Measurements from ENCODE around the gene SMYD4. TPM values are rescaled to one million over a fixed set of nuclear protein-coding genes. Genes with fewer than 3 reads are reported as not detected.

The SMYD4 gene
- total and polyA plus RNA-seq, 10 of the 15 experiments (the other 5 are each of a cell fraction or from before 2014, with no cell fraction given), result 2.1 to 18.8 (median 13.7) TPM

DNA sequence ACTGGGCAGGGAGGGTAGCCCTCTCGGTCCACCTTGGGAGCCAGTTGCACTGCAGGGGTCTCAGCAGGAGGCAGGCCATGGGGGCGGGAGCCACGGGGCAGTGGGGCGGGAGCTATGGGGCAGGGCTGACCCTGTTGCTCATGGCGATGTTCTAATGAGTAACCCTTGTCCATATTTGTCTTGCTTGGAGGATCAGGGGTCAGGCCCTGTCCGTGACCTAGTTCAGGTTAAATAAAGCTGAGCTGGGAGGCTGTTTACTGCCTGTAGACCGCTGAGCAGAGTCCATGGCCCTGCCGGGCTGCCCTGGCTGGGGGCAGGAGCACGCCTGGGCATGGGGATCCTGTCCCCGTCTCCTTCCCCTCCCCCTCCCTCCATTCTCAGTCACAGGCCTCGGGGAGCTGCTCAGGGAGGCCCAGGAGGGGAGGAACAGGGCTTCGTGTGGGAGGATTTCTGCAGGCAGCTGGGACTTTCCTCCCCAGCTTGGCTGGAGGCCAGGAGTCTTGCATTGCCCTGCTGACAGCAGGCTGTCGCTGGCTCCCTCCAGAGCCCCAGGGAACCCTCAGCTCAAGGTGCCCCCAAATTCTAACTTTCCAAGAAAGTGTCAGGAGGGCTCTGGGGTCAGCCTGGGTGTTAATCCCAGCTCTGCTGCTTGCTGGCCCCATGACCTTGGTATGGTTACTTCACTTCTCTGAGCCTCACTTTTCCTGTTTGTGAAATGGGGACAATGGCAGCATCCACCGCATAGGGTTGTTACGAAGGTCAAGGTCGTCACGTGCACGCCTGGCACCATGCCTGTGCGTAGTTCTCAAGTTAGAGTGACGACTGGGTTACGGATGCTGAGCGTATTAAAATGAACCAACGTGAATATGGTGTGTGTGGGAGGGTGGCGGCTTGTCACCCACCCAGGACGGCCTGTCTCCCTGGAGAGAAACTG is 93.1 kb downstream of the SMYD4 start:
- Histone ChIP-seq H4K20me1 (ENCODE audit: control insufficient read depth, insufficient read depth) (no peaks in the 10 kb centered on the region), H3K27ac (ENCODE audit: control insufficient read depth, insufficient read depth) (peak overlapping the region; percentile 74), H3K4me1 (ENCODE audit: control insufficient read depth, insufficient read depth, low read length) (peaks cover 22% of the 10 kb centered on the region), H3K4me2 (ENCODE audit: control insufficient read depth, insufficient read depth) (peak overlapping the region; percentile 41), H3K4me3 (peak overlapping the region; percentile 26; the same call in 1 of the 2 replicates), H3K36me3 (ENCODE audit: control insufficient read depth in 2 of 2, insufficient read depth in 2 of 2, low read length in 1 of 2) (no peaks in the 10 kb centered on the region; a peak in 1 of 4 replicates), H3K27me3 (replicated peaks in 1 of 2; ENCODE audit: control insufficient read depth in 2 of 2, insufficient read depth in 2 of 2, low read length in 1 of 2) (no peaks in the 10 kb centered on the region), H3K9me3 (replicated peaks; ENCODE audit: control insufficient read depth, insufficient read depth, low read length) (no peaks in the 10 kb centered on the region), H3K9ac (ENCODE audit: control insufficient read depth, insufficient read depth, low read length) (peak overlapping the region; percentile 41), H2AFZ (ENCODE audit: control insufficient read depth, low read depth, low read length) (no peak overlapping the region; the same call in 1 of the 2 replicates), H3K79me2 (ENCODE audit: control insufficient read depth, insufficient read depth, low read length) (no peaks in the 10 kb centered on the region)
- peak; percentile 54 for FAIRE-seq
- no peak for DNase-seq (ENCODE audit: low read depth, low spot score)
- WGBS (ENCODE audit: insufficient coverage, insufficient replicate concordance, low lambda C conversion rate, missing lambda C conversion rate), result 58% methylated on average over 22 of the region's 25 CpGs
- ChIA-PET RAD21 (ENCODE audit: unreplicated experiment) (interaction anchor here (0.6 to 2.2 kb wide), 11 partner anchors 15 to 302 kb away, joined by 3 to 24 read pairs (median 3); partner anchors contain the start of gene WDR81), CTCF (interaction anchor here (0.7 to 1.9 kb wide), 8 partner anchors 12 to 554 kb away, joined by 3 to 13 read pairs (median 3); partner anchors contain the start of genes RPA1, SMYD4 and WDR81), POLR2A (interaction anchor here (0.6 to 2.7 kb wide), 9 partner anchors 10 to 87 kb away, joined by 3 to 16 read pairs (median 4); partner anchors contain the start of genes RILP and WDR81), SMC1A (ENCODE audit: uncharacterized antibody, unreplicated experiment) (interaction anchor here (0.6 to 2.1 kb wide), 12 partner anchors 10 to 129 kb away, joined by 3 to 15 read pairs (median 4); partner anchors contain the start of genes SERPINF1 and WDR81)
- no TSS peak for BruUV-seq (replicated peaks)
- intact Hi-C loops (cut with micrococcal nuclease; ENCODE audit: unreplicated experiment) (no loop called here), in situ Hi-C loops (cut with MboI) (no loop called here)
- peak; percentile 92 for ATAC-seq
- TF ChIP-seq CBFB (IDR thresholded peaks at IDR 0.05; ENCODE audit: low read depth), result no peak
- peak; percentile 88 for TF ChIP-seq IKZF1 (conservative IDR thresholded peaks at IDR 0.05)
- TF ChIP-seq, protein P1, sequence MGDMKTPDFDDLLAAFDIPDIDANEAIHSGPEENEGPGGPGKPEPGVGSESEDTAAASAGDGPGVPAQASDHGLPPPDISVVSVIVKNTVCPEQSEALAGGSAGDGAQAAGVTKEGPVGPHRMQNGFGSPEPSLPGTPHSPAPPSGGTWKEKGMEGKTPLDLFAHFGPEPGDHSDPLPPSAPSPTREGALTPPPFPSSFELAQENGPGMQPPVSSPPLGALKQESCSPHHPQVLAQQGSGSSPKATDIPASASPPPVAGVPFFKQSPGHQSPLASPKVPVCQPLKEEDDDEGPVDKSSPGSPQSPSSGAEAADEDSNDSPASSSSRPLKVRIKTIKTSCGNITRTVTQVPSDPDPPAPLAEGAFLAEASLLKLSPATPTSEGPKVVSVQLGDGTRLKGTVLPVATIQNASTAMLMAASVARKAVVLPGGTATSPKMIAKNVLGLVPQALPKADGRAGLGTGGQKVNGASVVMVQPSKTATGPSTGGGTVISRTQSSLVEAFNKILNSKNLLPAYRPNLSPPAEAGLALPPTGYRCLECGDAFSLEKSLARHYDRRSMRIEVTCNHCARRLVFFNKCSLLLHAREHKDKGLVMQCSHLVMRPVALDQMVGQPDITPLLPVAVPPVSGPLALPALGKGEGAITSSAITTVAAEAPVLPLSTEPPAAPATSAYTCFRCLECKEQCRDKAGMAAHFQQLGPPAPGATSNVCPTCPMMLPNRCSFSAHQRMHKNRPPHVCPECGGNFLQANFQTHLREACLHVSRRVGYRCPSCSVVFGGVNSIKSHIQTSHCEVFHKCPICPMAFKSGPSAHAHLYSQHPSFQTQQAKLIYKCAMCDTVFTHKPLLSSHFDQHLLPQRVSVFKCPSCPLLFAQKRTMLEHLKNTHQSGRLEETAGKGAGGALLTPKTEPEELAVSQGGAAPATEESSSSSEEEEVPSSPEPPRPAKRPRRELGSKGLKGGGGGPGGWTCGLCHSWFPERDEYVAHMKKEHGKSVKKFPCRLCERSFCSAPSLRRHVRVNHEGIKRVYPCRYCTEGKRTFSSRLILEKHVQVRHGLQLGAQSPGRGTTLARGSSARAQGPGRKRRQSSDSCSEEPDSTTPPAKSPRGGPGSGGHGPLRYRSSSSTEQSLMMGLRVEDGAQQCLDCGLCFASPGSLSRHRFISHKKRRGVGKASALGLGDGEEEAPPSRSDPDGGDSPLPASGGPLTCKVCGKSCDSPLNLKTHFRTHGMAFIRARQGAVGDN (IDR thresholded peaks at IDR 0.05), result peak; percentile 81
- no peak for TF ChIP-seq CBX5 (IDR thresholded peaks at IDR 0.05; ENCODE audit: low read depth)
- TF ChIP-seq SMAD1 (IDR thresholded peaks at IDR 0.05; ENCODE audit: low read depth, partially characterized antibody), result peak; percentile 95
- TF ChIP-seq RAD21 (IDR thresholded peaks at IDR 0.05; ENCODE audit: insufficient read depth, low read depth, low read length), result 0 out of 2 replicates have a peak, but pooled peaks have one; percentile 11
- peak in 1 of 2 experiments; percentile 84; a peak in 2 of 3 replicates for TF ChIP-seq EGR1 (IDR thresholded peaks at IDR 0.05; ENCODE audit: borderline replicate concordance in 1 of 2, low read depth in 2 of 2, low read length in 2 of 2)
- peak; percentile 67 for TF ChIP-seq GATAD2B (conservative IDR thresholded peaks at IDR 0.05; ENCODE audit: low read depth)
- no peak for TF ChIP-seq NFYB (IDR thresholded peaks at IDR 0.05; ENCODE audit: insufficient read depth, low read depth, low read length)
- TF ChIP-seq POU2F2 (IDR thresholded peaks at IDR 0.05; ENCODE audit: borderline replicate concordance, low read depth, low read length), result peak; percentile 59; the same call in 1 of the 3 replicates
- TF ChIP-seq, protein P2, sequence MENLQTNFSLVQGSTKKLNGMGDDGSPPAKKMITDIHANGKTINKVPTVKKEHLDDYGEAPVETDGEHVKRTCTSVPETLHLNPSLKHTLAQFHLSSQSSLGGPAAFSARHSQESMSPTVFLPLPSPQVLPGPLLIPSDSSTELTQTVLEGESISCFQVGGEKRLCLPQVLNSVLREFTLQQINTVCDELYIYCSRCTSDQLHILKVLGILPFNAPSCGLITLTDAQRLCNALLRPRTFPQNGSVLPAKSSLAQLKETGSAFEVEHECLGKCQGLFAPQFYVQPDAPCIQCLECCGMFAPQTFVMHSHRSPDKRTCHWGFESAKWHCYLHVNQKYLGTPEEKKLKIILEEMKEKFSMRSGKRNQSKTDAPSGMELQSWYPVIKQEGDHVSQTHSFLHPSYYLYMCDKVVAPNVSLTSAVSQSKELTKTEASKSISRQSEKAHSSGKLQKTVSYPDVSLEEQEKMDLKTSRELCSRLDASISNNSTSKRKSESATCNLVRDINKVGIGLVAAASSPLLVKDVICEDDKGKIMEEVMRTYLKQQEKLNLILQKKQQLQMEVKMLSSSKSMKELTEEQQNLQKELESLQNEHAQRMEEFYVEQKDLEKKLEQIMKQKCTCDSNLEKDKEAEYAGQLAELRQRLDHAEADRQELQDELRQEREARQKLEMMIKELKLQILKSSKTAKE (IDR thresholded peaks at IDR 0.05; ENCODE audit: low read depth, poor library complexity, severe bottlenecking), result peak; percentile 56
- TF ChIP-seq ZNF24 (IDR thresholded peaks at IDR 0.05), result 0 out of 2 replicates have a peak, but pooled peaks have one; percentile 10
- no peak for TF ChIP-seq HCFC1 (IDR thresholded peaks at IDR 0.05; ENCODE audit: low read length)

All from GM12878 (cell line).